Hepatocyte (in vitro differentiated cells): Measurements from ENCODE around the gene TRPM1.

Experiments used
- EZH2 ChIP-seq: fragments of 200-600 bp; sonication (generic); IDR thresholded peaks from 2 replicates; pipeline ENCODE4 v1.6.1; 2016; ENCODE audit warnings: antibody characterized with exemption, mild to moderate bottlenecking, borderline replicate concordance
- TF ChIP-seq, protein P1 (sequence below): fragments of 200-600 bp; sonication (generic); IDR thresholded peaks from 2 replicates; pipeline ENCODE4 v1.5.1; 2016; ENCODE audit warnings: antibody characterized with exemption, mild to moderate bottlenecking; ENCODE audit not compliant: poor library complexity

DNA sequence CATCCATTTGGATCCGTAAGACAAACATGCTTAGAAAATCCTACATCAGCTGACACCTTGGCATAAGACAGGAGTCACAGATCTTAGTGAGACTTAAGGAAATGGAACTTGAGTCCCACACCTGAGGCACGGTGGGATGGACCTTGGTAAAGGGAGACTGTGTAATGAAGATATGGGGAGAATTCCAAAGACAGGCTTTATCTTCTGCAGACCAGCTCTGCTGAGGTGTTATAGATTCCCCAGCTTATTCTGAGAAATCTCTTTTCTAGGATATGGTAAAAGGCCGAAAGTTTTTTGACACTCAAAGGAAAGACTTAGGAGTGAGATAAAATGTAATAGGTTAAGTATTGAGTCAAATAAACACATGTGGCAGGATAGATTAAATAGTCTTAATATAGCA lies 101.8 kb downstream of the TRPM1 start:
- TF ChIP-seq, protein P1, sequence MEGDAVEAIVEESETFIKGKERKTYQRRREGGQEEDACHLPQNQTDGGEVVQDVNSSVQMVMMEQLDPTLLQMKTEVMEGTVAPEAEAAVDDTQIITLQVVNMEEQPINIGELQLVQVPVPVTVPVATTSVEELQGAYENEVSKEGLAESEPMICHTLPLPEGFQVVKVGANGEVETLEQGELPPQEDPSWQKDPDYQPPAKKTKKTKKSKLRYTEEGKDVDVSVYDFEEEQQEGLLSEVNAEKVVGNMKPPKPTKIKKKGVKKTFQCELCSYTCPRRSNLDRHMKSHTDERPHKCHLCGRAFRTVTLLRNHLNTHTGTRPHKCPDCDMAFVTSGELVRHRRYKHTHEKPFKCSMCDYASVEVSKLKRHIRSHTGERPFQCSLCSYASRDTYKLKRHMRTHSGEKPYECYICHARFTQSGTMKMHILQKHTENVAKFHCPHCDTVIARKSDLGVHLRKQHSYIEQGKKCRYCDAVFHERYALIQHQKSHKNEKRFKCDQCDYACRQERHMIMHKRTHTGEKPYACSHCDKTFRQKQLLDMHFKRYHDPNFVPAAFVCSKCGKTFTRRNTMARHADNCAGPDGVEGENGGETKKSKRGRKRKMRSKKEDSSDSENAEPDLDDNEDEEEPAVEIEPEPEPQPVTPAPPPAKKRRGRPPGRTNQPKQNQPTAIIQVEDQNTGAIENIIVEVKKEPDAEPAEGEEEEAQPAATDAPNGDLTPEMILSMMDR = no peak
- no peak for TF ChIP-seq EZH2
